Cardiac fibroblast (primary cell): ENCODE data around the gene PSORS1C2.
"Not testable (repeated sequence)": the region's sequence is repeated elsewhere in the genome, so short reads cannot be mapped to it uniquely, and the experiment has no call there.

Experiments used
- DNase-seq, 2 donors: peaks; one replicate each; pipeline versions ENCODE4 v3.0.0 to v3.0.0-alpha.2; 2010; ENCODE audit warnings: low read depth in 2 of 2
- H3K4me3 ChIP-seq, 2 donors: replicated peaks in 1 of 2; 1 replicate in 1 of 2; 2 replicates in 1 of 2; pipeline ENCODE4 v1.5.1; 2011; ENCODE audit warnings: low read depth in 2 of 2, low read length in 2 of 2, mild to moderate bottlenecking in 2 of 2, moderate library complexity in 1 of 2
- CTCF ChIP-seq: IDR thresholded peaks from one replicate; pipeline ENCODE4 v1.5.1; 2011; ENCODE audit warnings: low read depth, mild to moderate bottlenecking, low read length, inconsistent platforms

Gene PSORS1C2

GRCh38 chr6:31171931-31172905 is 33.4 kb upstream of the PSORS1C2 start:
- TF ChIP-seq CTCF, result no peak
- DNase-seq, result no peak
- no peak overlapping the region for H3K4me3 ChIP-seq

- no peak for TF ChIP-seq CTCF
- H3K4me3 ChIP-seq, result no peak overlapping the region
- DNase-seq, result no peak
Observed at GRCh38 chr6:31170987-31171671, 32.3 kb upstream of the PSORS1C2 start.

GRCh38 chr6:31170600-31170881 is 31.7 kb upstream of the PSORS1C2 start, which contains the start of gene POU5F1:
TSS of gene POU5F1 (minus strand) at chr6:31170682. CDS start at chr6:31170620, 62 bp downstream.
- no peak for DNase-seq
- no peak within 1 kb of the TSS for H3K4me3 ChIP-seq
- TF ChIP-seq CTCF, result no peak

- not testable (repeated sequence) for H3K4me3 ChIP-seq, DNase-seq
Observed at GRCh38 chr6:31169858-31170599, 31.2 kb upstream of the PSORS1C2 start.

GRCh38 chr6:31169123-31169857 is 30.4 kb upstream of the PSORS1C2 start:
- no peak for TF ChIP-seq CTCF
- no peak overlapping the region for H3K4me3 ChIP-seq
- DNase-seq, result no peak

GRCh38 chr6:31168606-31169005 is 29.7 kb upstream of the PSORS1C2 start:
- no peak for DNase-seq
- TF ChIP-seq CTCF, result no peak
- H3K4me3 ChIP-seq, result no peak overlapping the region
